ENCODE measurements around the gene MTHFS.

The MTHFS gene

GRCh38 chr15:79812541-79812940, 84.3 kb downstream of the MTHFS start:
- no peak for DNase-seq

GRCh38 chr15:79811406-79812405, 85.1 kb downstream of the MTHFS start:
- no peak for DNase-seq

GRCh38 chr15:79804838-79805237, 92.0 kb downstream of the MTHFS start:
- no peak for DNase-seq

GRCh38 chr15:79798311-79798710, 98.5 kb downstream of the MTHFS start:
- peak; percentile 24 to 59 (median 50) for DNase-seq

All from suppressor macrophage treated with lipopolysaccharide for 1 hour (primary cell).